ENCODE measurements around the gene FHOD1.

DNA sequence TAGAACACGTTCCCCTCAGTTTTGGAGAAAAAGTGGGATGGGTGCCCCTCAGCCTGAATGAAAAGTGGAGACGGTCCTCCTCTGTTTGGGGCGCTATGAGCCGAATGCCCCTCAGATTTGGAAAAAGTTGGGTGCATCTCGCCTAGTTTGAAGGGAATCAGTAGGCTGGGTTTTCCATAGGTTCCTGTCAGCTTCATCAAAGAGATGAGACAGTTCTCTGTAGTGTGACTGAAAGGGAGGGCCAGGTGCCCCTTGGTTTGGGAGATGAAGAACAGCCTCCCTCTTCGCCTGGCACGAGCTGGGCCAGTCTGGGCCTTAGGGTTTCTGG, 756 bp upstream of the FHOD1 start:
- TF ChIP-seq, protein P1, sequence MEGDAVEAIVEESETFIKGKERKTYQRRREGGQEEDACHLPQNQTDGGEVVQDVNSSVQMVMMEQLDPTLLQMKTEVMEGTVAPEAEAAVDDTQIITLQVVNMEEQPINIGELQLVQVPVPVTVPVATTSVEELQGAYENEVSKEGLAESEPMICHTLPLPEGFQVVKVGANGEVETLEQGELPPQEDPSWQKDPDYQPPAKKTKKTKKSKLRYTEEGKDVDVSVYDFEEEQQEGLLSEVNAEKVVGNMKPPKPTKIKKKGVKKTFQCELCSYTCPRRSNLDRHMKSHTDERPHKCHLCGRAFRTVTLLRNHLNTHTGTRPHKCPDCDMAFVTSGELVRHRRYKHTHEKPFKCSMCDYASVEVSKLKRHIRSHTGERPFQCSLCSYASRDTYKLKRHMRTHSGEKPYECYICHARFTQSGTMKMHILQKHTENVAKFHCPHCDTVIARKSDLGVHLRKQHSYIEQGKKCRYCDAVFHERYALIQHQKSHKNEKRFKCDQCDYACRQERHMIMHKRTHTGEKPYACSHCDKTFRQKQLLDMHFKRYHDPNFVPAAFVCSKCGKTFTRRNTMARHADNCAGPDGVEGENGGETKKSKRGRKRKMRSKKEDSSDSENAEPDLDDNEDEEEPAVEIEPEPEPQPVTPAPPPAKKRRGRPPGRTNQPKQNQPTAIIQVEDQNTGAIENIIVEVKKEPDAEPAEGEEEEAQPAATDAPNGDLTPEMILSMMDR (IDR thresholded peaks at IDR 0.05) = no peak
- no peak for TF ChIP-seq EZH2 (IDR thresholded peaks at IDR 0.05; ENCODE audit: borderline replicate concordance, insufficient read depth, low read depth, low read length, poor library complexity, severe bottlenecking)

Data from B cell (primary cell).